Activated CD8-positive, alpha-beta memory T cell treated with anti-CD3 and anti-CD28 coated beads for 48 hours (primary cell): ENCODE measurements around the gene PLS1.
"Not testable (repeated sequence)": the region's sequence is repeated elsewhere in the genome, so short reads cannot be mapped to it uniquely, and the experiment has no call there.

Source experiments
- DNase-seq, 3 experiments: peaks; one replicate each; pipeline ENCODE4 v3.0.0-alpha.2; 2020; ENCODE audit warnings: low read depth in 2 of 3, low spot score in 2 of 3

PLS1 gene

DNA sequence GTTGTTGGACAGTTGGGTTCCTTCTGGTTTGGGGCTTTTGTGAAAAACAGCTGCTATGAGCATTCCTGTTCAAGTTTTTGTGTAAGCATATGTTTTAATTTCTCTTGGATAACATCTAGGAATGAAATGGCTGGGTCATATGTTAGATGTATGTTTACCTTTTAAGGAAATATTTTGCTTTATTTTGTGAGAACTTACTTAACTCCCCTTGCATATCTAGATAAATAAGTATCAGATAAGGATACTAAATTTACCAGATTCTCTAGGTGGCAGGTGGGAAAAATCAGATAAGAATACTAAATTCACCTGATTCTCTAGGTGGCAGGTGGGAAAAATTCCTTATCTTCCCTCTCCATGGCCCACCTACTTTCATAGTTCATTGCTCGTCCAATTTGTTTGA, 1.1 kb upstream of the PLS1 start:
- no peak for DNase-seq

GRCh38 chr3:142595581-142595950, 627 bp upstream of the PLS1 start:
- DNase-seq, result no peak

DNA sequence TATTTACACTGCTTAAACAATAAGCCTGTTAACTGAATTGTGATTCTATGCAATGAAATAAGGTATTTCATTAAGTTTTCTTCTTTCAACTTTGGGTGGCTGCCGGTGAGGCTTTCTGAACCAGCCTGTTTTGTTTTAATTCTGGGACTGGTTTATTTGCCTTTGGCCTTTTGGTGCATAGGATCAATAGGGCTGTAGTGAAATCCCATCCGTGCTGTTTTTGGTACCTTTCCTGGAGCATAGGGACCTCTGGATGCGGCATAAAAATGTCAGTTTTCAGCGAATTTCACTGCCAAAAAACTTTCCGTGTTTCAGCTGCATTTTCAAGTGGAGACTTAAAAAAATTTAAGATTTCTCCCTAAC, 514 bp downstream of the PLS1 start:
- no peak for DNase-seq

DNA sequence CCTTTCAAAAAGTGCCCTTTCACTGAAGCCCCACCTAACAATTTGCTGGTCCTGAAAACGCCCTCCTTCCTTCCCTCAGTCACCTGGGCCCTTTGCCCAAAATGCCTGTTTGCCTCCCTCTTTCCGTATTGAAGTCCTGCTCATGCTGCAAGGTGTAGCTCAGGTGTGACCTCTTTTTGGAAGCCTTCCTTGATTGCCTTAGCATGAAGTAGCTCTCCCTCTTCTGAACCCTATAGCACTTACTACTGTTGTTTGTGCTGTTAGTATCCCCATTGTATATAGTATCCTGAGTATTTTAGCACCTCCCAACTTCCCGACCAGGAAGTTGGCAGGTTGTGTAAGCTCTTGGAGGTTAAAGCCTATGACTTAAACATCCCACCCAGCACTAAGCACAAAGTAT, 1.7 kb downstream of the PLS1 start:
- no peak for DNase-seq

DNA sequence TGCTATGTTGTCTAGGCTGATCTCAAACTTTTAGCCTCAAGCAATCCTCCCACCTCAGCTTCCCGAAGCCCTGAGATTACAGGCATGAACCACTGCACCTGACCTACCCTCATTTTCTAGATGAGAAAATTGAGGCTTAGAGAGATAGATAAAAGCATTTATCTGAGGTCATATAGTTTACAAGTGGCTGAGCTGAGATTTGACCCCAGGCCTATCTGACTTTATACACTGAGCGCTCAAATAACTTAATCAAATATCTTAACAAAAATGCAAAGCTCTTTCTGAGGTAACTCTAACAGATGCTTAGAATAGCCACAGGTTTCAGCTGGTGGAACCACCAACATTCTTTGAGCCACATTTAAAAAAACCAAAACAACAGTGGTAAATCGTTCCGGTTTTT, 5.5 kb downstream of the PLS1 start:
- no peak for DNase-seq

- no peak for DNase-seq
These were observed 6.6 kb downstream of the PLS1 start for GRCh38 chr3:142602619-142603385.

DNA sequence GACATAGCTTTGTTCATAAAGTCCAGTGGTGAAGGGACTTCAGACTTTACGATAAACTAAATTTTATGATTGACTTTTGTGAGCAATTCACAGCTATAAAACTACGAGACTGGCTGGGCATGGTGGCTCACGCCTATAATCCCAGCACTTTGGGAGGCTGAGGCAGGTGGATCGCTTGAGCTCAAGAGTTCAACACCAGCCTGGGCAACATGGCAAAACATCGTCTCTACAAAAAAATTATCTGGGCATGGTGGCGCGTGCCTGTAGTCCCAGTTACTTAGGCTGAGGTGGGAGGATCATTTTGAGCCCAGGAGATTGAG, 7.2 kb downstream of the PLS1 start:
- not testable (repeated sequence) for DNase-seq

- DNase-seq, result no peak
These were observed 8.7 kb downstream of the PLS1 start for GRCh38 chr3:142604940-142605339.

GRCh38 chr3:142608631-142609030, 12.4 kb downstream of the PLS1 start:
- no peak for DNase-seq

DNA sequence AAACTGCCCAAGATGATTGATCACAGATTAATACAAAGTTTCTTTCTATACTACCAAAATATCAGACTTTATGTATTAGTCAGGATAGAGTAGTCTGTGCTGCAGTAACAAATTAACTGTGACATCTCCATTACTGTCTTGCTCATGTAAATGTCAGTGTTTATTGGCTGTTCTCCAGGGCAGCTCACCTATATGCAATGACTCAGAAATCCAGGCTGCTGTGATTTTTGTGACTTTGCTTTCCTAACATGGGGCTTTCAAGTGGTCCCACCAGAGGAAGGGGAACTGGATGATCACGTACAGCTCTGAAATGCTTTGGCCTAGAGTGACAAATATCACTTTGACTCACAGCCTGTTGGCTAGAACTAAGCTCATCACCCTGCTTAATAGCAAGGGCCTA, 12.9 kb downstream of the PLS1 start:
- DNase-seq, result no peak

DNA sequence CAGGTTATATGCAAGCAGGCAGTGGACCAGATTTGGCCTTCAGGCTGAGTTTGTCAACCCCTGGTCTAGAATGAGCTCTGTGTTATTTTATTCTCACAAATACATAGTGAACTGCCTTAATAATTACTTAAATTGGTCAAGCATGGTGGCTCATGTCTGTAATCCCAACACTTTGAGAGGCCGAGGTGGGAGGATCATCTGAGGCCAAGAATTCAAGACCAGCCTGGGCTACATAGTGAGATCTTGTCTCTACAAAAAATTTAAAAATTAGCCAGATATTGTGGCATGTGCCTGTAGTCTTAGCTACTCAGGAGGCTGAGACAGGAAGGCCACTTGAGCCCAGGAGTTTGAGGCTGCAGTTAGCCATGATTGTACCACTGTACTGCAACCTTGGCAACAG, 15.0 kb downstream of the PLS1 start:
- DNase-seq, result no peak

DNA sequence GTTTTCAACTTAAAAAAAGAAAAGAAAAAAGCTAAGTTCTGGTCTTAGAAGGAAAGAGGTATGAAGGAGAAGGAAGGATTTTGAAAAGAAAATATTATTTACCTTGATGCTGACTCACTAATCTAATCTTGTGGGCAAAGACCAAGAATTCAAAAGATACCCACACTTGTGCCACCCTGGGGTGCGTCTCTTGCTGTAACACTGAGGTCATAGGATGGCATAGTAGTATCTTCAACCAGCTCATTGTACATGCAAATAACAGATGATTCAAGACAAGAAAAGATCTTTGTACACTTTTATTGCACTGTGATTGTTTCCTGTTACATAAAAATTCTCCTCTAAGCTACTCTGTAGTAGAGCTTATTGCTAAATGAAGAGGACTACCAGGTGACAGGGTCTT, 17.3 kb downstream of the PLS1 start:
- no peak for DNase-seq

DNA sequence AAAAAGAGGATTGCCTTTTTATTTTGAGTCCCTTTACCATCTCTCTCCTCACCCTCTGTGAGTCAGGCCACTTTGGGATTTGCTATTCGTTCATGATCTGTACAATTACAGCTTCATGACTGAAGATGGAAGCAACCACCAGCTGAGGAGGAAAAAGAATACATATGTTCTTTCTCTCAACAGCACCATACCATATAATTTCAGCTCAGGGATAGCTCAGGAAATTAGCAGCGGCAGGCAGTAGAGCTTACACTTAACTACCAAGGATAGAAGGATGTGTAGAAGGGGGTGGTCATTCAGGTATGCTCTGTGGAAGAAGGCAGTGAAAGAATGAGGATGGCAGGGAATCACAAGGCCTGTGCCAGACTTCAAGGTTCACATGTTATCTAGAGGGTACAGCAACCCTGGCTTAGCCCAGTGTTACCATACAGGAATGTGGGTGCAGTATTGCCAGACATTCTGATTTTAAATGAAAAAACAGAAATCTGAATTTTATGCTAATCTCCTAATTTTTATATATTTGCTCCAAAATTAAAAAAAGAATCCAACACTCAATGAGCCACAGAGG, 17.9 kb downstream of the PLS1 start:
- no peak for DNase-seq

DNA sequence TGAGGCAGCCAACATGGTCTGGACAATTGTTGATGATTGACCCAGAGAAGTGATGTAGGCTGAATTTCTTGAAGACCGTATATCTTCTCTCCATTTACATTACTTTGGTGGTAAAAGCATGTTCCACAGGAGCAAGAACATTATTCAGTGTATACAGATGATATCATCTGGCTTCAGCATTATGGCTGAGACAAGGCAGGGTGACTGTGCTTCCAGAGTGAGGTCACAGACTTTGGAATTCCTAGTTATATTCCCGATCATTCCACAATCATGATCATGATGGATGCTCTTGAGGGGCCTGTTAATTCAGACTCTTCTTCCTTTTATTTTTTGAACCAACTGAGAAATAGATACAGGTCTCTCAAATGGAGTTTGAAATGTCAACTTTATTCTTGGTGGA, 19.0 kb downstream of the PLS1 start:
- DNase-seq, result no peak

- no peak for DNase-seq
These were observed 22.8 kb downstream of the PLS1 start for GRCh38 chr3:142618917-142619461.

GRCh38 chr3:142622405-142622804, 26.2 kb downstream of the PLS1 start:
- DNase-seq, result no peak

DNA sequence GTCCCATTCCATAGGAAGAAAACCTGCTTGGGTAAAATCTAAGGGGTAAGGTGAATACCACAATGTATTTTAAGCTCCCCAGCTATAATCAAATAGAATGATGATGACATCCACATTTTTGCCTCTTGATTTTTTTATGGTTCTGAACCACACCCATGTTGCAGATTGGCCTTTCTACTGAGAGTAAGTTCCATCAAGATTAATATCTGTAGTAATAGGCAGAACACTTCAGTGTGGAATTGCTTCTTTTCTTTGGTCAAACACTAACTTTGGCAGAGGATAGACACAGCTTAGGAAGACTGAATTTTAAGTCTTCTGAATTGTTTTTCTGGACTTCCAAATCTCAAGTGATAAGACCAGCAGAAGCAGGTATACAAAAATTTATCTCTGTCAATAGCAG, 27.0 kb downstream of the PLS1 start:
- no peak for DNase-seq

GRCh38 chr3:142624341-142625152, 28.4 kb downstream of the PLS1 start:
- DNase-seq, result no peak

DNA sequence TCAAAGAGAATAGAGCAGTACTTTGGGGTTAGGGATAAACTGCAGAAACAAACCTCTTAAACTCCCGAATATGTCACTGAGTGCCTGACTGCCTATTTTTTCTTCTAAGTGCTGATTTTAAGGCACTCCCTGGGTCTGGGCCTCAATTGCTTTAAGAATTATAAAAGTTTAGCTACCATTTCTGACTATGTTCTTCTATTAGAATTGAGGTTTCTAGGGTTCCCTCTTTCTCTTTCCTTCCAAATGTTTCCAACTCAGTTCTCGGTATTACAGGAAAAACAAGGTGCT, 28.9 kb downstream of the PLS1 start:
- no peak for DNase-seq

DNA sequence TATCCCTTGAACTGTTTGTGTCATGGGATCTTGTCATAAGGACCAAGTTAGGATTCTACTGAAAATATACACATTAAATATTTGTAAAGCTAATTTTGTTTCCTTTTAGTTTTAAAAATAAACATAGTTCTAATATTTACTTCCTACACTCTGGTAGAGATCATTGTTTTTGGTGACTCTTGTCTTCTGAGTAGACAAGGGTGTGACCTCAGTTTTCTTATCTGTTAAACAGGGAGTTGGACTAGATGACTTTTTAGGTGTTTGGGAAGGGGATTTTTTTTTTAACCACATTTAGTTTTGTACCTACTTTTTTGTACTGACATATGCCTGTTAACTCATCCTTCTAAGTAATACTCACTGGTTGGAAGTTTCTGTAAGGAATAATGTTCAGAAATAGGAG, 30.8 kb downstream of the PLS1 start:
- no peak for DNase-seq

DNA sequence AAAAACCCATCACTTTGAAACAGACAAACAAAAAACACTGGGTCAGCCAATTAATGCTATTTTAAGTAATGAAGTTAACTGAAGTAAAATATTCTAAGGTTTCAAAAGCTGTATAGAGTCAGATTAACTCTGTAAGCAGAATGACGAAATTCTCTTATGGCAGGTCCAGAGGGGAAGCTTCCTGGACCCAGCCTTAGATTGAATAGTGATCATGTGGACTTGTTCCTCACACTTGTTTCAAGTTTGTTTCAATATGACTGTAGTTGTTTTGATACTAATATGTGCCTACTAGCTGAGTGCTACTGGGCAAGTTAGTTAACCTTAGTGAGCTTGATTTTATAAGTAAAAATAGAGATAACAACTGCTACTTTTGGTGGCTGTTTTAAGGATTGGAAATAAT, 32.6 kb downstream of the PLS1 start:
- no peak for DNase-seq

- no peak for DNase-seq
These were observed 36.9 kb downstream of the PLS1 start for GRCh38 chr3:142633073-142633472.

DNA sequence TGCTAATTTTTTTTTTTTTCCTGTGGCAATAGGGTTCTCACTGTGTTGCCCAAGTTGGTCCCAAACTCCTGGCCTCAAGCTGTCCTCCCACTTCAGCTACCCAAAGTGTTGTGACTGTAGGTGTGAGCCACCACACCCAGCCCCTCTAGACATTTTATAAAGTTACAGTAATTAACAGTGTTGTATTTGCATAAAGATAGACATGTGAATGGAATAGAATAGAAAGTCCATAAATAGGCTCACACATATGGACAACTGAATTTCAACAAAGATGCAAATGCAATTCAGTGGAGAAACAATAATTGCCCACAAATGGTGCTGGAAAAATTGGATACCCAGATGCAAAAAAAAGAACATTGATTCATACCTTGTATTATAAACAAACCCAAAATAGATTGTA, 39.9 kb downstream of the PLS1 start:
- DNase-seq, result no peak
